ENCODE data around the gene IL17A.
"Not testable (repeated sequence)": the region's sequence is repeated elsewhere in the genome, so short reads cannot be mapped to it uniquely, and the experiment has no call there.

The IL17A gene

DNA sequence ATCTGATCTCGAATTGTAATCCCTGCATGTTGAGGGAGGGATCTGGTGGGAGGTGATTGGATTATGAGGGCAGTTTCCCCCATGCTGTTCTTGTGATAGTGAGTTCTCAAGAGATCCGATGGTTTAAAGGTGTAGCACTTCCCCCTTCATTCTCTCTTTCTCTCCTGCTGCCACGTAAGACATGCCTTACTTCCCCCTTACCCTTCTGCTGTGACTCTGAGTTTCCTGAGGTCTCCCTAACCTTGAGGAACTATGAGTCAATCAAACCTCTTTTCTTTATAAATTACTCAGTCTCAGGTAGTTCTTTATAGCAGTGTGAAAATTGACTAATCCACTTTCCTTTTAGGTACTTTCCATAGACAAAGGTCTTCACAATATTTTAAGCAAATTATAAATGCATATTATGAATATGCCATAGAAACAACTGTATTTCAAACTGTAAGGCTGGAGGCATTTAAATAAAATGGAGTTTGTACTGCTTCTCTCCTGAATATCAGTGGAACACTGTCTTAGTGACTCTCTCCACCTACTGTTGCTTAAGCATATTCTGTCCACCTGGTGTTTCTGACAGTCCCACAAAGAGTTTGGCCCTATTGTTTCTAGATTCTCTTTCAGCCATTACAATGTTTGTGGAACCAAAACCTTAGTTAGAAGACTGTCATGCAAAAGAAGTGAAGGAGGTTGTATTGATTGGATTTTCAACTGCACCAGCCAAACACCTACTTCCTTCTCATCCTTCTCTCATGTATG lies 24.3 kb upstream of the IL17A start:
- no peak overlapping the region for H3K4me3 ChIP-seq (ENCODE audit: low read depth, low read length)
- TF ChIP-seq, protein P1, sequence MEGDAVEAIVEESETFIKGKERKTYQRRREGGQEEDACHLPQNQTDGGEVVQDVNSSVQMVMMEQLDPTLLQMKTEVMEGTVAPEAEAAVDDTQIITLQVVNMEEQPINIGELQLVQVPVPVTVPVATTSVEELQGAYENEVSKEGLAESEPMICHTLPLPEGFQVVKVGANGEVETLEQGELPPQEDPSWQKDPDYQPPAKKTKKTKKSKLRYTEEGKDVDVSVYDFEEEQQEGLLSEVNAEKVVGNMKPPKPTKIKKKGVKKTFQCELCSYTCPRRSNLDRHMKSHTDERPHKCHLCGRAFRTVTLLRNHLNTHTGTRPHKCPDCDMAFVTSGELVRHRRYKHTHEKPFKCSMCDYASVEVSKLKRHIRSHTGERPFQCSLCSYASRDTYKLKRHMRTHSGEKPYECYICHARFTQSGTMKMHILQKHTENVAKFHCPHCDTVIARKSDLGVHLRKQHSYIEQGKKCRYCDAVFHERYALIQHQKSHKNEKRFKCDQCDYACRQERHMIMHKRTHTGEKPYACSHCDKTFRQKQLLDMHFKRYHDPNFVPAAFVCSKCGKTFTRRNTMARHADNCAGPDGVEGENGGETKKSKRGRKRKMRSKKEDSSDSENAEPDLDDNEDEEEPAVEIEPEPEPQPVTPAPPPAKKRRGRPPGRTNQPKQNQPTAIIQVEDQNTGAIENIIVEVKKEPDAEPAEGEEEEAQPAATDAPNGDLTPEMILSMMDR (IDR thresholded peaks at IDR 0.05; ENCODE audit: insufficient read depth, low read length, missing control alignments), result no peak
- ChIA-PET CTCF (interaction anchor here (0.8 to 7.0 kb wide), 8 partner anchors 8 to 503 kb away, joined by 3 to 94 read pairs (median 4); no protein-coding TSS in a partner anchor), POLR2A (no interaction called here)
- DNase-seq (ENCODE audit: low read depth, low spot score), result no peak

DNA sequence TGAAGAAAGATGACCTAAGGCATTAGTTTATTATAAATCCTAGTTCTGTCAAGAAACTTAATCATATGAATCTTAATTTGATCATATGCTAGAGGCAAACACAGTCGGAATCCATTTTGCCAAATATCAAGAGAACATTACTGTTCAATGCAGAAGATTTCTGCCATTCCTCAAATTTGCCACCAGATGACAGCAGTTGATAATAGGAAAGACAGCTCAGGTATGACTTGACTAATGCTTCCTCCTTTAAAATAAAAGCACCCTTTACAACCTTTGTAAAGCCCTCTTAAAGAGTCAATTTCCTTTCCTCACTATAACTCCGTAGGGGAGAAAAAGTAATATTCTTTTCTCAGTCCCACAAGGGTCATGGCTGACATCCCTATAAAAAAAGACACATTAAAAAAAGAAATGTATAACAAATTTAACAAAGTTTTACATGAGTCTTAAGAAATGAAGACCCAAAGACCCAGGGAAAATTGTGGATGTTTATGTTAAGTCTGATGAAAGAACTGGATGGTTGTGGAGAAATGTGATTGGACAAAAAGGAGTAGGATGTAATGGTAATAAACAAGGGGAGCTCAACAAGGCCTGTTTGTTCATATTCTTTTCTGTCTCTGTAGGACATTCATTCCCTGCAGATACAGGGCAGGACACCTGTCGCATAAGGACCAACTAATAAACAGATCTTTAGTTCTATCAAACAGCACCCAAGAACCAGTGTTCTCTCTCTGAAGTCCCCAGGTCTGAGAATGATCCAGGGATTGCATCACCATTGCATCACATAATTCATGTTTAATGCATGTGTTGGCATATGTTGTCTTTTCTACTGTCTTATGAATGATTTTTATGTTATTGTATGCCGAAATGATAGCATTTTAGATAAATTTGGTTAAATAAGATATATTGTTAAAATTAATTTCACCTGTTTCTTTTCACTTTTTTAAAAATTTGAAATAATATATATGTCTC lies 23.0 kb upstream of the IL17A start:
- ChIA-PET CTCF (interaction anchor here (0.8 to 7.0 kb wide), 11 partner anchors 9 to 499 kb away, joined by 3 to 94 read pairs (median 3); partner anchors contain the start of gene MCM3), POLR2A (no interaction called here)
- H3K4me3 ChIP-seq (ENCODE audit: low read depth, low read length), result no peak overlapping the region
- TF ChIP-seq, protein P1 (IDR thresholded peaks at IDR 0.05; ENCODE audit: insufficient read depth, low read length, missing control alignments), result peak; percentile 45
- DNase-seq (ENCODE audit: low read depth, low spot score), result no peak

DNA sequence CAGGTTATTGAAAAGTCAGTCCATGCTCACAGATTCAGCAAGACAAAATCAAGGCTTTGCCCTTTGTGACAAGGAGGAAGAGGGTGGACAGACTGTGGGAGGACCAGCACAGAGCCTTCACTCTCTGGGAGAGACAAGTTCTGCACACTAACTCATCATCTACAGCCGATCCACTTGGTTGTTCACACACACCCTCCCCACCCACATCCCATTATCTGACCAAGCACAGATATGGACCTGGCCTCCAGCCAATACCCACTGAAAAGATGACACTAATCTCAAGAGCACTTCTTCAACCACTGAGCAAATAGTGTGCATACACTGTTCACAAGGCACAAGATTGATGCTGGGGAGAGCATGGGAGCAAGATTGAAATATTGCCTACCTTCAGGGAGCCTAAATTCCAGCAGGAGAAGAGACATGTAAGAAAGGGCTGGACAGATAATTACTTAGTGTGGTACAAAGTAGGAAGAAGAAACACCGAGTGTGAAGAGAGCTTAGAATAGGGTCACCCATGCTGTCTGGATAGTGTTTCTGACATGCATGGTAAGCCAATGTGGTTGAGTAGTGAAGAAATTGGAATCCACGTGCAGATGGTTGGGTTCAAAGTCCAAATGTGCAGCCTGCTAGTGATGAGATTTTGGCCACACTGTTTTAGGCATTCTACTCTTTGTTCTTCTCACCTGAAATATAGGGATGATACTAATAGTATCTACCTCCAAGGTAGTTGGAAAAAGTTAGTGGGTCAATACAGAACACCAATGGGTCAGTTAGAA lies 21.7 kb upstream of the IL17A start:
- DNase-seq (ENCODE audit: low read depth, low spot score), result no peak
- POLR2A ChIA-PET, result no interaction called here
- TF ChIP-seq, protein P1 (IDR thresholded peaks at IDR 0.05; ENCODE audit: insufficient read depth, low read length, missing control alignments), result no peak
- CTCF ChIA-PET, result interaction anchor here (1.1 to 7.0 kb wide), 6 partner anchors 20 to 240 kb away, joined by 3 to 94 read pairs (median 4); partner anchors contain the start of gene MCM3
- no peak overlapping the region for H3K4me3 ChIP-seq (ENCODE audit: low read depth, low read length)

DNA sequence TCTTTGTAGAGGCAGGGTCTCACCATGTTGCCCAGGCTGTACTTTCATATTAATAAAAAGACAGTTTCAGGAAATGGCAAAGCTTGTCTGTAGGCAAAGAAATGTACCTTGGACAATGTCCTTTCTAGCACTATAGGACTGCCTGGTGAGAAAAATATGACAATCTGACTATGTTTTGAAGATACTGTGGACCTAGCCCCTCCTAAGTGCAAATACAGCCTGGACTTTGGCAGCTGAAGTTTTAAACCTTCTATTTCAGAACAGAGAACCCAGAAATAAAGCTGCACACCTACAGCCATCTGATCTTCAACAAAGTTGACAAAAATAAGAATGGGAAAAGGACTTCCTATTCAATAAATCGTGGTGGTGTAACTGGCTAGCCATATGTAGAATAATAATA lies 18.9 kb upstream of the IL17A start:
- ChIA-PET POLR2A (no interaction called here), CTCF (no interaction called here)
- TF ChIP-seq, protein P1 (IDR thresholded peaks at IDR 0.05; ENCODE audit: insufficient read depth, low read length, missing control alignments), result no peak
- no peak overlapping the region for H3K4me3 ChIP-seq (ENCODE audit: low read depth, low read length)
- DNase-seq (ENCODE audit: low read depth, low spot score), result no peak

DNA sequence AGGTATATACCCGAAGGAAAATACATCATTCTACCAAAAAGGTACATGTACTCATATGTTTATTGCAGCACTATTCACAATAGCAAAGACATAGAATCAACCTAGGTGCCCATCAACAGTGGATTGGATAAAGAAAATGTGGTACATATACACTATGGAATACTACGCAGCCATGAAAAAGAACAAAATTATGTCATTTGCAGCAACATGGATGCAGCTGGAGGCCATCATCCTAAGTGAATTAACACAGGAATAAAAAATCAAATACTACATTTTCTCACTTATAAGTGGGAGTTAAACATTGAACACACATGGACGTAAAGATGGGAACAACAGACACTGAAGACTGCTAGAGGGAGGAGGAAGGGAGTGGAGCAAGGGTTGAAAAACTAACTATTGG lies 17.8 kb upstream of the IL17A start:
- POLR2A ChIA-PET; H3K4me3 ChIP-seq (ENCODE audit: low read depth, low read length); DNase-seq (ENCODE audit: low read depth, low spot score); CTCF ChIA-PET: not testable (repeated sequence)

DNA sequence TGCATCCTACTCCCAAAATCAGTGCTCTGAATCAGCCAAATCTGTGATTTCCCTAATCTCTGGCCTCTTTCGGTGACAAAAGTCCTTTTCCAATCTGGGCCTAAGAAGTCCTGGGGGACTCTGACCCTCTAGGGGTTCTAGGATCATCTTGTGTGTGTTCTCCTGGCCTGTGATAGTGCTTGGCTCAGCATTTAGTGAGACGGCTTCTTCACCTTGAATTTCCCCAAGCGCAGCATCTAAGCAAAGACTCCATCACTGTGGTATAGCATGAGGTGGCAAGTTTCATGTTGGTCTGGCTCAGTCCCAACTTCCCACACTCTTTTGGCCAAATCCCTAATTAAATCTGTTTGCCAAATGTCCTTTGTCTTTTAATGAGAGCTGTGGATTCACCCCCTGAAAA lies 12.1 kb upstream of the IL17A start:
- CTCF ChIA-PET, result no interaction called here
- POLR2A ChIA-PET, result no interaction called here
- DNase-seq (ENCODE audit: low read depth, low spot score), result no peak
- no peak overlapping the region for H3K4me3 ChIP-seq (ENCODE audit: low read depth, low read length)
- TF ChIP-seq, protein P1 (IDR thresholded peaks at IDR 0.05; ENCODE audit: insufficient read depth, low read length, missing control alignments), result no peak

Measured in AG04449 (cell line).